Retina (tissue), 1 donor: ENCODE measurements around the gene SCAMP4.

Experiments used
- DNase-seq: peaks from one replicate; pipeline ENCODE4 v3.0.0-alpha.2; 2016

SCAMP4 gene

GRCh38 chr19:1961000-1961883 is 56.0 kb downstream of the SCAMP4 start:
- no peak for DNase-seq

- no peak for DNase-seq
These were observed 57.5 kb downstream of the SCAMP4 start for GRCh38 chr19:1962674-1963073.

GRCh38 chr19:1967087-1967608 is 61.9 kb downstream of the SCAMP4 start:
- no peak for DNase-seq

- no peak for DNase-seq
These were observed 63.3 kb downstream of the SCAMP4 start for GRCh38 chr19:1968279-1969175.

- no peak for DNase-seq
These were observed 64.2 kb downstream of the SCAMP4 start for GRCh38 chr19:1969176-1970002.

GRCh38 chr19:1970003-1970805 is 65.0 kb downstream of the SCAMP4 start:
- DNase-seq: no peak

GRCh38 chr19:1970806-1971502 is 65.8 kb downstream of the SCAMP4 start:
- no peak for DNase-seq

GRCh38 chr19:1974381-1975161 is 69.4 kb downstream of the SCAMP4 start:
- DNase-seq: no peak

GRCh38 chr19:1975162-1975480 is 69.9 kb downstream of the SCAMP4 start:
- no peak for DNase-seq
